HG02763 (cell line): ENCODE results near the gene RBM14.
"Not testable (repeated sequence)": the region's sequence is repeated elsewhere in the genome, so short reads cannot be mapped to it uniquely, and the experiment has no call there.

Experiments used
- ATAC-seq: cut with Tn5 transposase; IDR thresholded peaks from one replicate; pipeline ENCODE4 v1.9.1; 2021; ENCODE audit warnings: mild to moderate bottlenecking, moderate library complexity; ENCODE audit not compliant: unreplicated experiment

The RBM14 gene, protein sequence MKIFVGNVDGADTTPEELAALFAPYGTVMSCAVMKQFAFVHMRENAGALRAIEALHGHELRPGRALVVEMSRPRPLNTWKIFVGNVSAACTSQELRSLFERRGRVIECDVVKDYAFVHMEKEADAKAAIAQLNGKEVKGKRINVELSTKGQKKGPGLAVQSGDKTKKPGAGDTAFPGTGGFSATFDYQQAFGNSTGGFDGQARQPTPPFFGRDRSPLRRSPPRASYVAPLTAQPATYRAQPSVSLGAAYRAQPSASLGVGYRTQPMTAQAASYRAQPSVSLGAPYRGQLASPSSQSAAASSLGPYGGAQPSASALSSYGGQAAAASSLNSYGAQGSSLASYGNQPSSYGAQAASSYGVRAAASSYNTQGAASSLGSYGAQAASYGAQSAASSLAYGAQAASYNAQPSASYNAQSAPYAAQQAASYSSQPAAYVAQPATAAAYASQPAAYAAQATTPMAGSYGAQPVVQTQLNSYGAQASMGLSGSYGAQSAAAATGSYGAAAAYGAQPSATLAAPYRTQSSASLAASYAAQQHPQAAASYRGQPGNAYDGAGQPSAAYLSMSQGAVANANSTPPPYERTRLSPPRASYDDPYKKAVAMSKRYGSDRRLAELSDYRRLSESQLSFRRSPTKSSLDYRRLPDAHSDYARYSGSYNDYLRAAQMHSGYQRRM

DNA sequence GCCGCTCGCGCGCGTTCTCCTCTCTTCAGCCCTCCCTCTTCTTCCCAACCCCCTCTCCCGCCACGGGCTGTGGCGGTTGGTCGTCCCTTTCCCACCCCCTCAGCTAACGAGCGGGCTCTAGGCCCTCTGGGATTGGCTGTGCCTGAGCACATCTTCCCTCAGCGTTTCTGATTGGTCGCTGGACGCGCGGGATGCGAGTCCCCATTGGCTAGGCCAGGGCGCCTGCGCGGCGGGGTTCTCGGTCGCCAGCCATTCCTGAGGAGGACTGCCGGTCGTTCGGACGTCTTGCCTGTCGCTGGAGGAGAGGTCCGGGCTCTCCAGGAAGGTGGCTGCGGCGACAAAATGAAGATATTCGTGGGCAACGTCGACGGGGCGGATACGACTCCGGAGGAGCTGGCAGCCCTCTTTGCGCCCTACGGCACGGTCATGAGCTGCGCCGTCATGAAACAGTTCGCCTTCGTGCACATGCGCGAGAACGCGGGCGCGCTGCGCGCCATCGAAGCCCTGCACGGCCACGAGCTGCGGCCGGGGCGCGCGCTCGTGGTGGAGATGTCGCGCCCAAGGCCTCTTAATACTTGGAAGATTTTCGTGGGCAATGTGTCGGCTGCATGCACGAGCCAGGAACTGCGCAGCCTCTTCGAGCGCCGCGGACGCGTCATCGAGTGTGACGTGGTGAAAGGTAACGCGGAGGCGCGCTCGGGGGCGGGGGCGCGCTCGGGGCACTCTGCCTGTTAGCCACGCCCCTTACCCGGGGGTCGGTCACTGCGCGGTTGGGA is at the start of gene RBM14:
Gene RBM14, plus strand, starts transcription at position 252 of the 776 bp plus-strand sequence. Its CDS starts 91 bp downstream, at position 343.
- peak; percentile 91 for ATAC-seq

DNA sequence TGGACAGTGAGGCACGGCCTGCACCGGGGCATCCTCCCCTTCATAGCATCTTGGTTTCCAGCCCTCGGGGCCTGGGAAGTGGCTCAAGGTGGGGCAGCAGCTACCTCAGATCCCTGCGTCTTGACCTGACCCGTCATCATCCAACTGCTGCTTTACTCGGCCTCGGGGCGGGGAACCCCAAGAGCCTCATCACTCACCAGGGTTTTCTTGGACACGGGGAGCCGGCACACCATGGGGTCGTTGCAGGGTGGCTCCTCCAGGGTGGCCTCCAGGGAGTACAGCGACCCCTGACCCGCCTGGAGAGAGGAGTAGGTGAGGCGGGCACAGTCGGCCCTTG is 48.7 kb upstream of the RBM14 start:
- no peak for ATAC-seq

DNA sequence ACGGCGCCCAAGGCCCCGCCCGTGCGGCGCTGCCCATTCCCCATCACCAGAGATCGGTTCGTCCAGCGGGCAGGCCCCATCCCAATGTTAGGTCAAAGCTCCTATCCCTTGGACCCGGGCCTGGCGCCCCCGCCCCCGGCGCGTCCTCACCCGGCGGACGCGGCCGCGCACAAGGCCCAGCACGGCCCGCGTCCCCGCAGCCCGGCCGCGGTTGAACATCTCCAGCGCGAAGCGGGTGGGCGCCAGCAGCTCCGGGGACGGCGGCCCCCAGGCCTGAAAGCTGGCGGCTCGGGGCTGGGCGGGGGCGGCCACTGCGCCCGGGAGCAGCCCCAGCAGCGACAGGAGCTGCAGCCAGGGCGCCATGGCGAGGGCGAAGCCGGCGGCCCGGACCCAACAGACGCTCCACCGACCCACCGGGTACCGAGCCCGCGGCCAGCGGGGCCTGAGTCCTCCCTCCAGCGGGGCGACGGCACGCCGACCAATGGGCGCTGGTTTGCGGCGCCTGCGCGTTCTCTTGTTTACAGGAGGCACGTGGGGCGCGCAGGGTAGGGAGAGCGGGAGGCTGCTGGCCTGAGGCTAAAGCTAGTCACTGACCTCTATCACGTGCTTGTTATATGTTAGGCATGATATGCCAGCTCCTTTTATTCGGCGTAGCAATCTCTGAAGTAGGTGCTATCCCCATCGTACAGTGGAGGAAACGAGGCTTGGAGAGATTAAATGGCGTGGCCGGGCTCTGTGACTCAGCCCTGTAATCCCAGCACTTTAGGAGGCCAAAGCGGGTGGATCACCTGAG is 48.1 kb upstream of the RBM14 start, which contains the start of gene CTSF:
Gene CTSF, minus strand, starts transcription at position 483 of the 793 bp plus-strand sequence. Its CDS starts 120 bp downstream, at position 363.
- ATAC-seq = no peak

DNA sequence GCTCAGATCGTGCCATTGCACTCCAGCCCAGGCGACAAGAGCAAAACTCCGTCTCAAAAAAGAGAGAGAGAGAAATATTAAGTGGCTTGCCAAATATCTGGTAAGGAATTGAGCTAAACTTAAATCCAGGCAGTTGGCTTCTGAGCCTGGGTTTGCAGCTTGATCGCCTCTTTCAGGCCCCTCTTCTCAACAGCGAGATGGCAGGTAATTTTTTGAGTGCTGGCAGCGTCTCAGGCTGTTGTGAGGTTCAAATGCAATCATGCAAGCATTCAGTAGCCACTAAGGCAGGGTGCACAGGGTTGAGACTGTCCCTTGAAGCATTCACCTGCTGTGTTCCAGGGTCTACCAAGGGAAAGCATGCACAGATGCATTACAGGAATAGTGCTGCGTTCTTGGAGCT is 47.4 kb upstream of the RBM14 start:
- no peak for ATAC-seq

DNA sequence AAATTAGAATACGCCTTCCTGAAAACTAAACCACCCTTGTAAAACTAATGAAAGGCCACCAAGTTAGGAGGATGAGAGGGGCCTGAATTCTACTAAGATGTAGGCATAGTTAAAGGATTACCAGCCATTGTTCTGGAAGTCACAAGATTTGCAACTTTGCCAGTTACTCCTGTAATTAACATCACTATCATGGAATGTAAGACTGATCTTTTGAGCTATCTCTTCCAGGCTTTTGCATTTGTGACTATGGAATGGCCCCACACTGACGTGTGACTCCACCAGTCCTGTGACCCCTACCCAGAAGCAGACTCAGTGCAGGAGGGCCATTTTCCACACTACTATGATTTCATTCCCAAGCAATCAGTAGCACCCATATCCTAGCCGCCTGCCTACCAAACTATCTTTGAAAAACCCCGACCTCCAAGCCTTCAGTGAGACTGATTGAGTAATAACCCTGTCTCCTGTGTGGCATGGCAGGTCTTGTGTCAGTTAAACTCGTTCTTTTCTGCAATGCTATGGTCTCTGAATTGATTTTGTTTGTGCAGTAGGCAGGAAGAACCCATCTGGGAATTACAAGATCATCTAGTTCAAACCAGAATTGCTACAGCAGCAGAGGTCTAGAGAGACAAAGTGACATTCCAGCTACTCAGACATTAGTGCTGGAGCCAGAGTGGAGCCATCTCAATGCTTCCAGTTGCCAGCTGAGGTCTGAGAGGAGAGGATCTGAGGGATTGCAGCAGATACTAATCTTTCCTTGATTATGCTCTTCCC is 46.2 kb upstream of the RBM14 start:
- no peak for ATAC-seq

DNA sequence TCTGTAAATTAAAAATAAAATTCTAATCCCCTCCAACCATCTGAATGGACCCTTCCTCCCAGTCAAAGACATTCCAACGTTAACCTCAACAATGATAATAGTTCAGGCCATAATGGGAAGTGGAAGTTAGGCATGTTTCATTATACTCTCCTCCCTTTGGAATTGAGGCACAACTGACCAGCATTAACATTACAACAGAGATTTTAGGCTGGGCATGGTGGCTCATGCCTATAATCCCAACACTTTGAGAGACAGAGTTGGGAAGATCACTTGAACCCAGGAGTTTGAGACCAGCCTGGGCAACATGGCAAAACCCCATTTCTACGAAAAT is 45.6 kb upstream of the RBM14 start:
- no peak for ATAC-seq

DNA sequence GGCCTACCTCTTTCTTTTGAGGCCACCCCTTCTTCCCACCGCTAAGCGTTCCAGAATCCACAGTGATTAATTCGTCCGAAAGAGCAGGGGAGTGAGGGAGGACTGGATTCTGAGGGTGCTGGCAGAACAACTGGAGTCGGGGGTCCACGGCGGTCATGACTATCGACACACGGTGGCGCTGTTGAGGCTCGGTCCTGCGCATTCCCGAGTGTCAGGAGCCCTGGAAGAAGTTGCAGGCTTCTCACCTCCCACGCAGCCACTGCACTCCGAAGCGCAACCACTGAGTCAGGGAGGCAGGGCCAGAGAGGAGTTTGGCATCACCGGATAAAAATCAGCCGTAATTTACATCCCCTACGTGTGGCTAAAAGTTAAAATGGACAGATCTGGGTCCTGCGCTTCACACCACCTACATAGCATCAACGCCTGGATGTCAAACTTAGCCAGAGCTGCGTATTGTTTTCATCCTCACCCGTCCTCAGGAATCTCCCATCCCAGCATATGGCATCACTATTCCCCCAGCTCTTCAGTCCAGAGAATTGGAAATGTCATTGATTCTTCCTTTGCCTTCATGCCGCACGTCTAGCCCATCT is 37.3 kb upstream of the RBM14 start:
- no peak for ATAC-seq

DNA sequence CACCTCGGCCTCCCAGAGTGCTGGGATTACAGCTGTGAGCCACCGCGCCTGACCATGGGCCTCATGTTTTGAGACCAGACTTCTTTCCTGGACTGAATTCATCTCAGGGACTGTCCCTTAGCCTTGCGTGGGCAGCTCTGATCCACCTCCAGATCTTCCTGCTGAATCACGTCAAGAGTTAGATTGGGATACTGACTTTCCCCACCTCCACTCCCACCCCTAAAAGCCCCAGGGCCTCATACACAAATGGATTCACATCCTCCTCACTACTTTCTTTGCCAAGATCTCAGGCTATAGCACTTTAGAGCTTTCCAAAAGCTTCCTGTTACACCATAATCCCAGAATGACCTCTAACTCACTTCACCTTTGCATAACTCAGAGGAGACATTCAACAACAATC is 35.6 kb upstream of the RBM14 start:
- ATAC-seq = no peak

DNA sequence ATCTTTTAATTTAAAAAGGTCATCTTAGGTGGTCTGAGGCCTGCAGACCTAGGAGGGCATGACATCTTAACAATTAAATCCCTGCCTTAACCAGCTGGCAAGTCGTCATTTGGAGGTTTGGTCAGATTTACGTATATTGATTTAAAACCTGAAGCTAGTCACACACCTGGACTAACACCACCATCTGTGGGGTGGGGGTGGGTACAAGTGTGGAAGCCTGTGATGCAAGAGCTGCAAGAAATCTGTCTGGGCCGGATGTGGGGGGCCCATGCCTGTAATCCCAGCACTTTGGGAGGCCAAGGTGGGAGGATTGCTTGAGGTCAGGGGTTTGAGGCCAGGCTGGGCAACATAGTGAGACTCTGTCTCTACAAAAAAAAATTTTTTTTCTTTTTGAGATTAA is 35.2 kb upstream of the RBM14 start:
- no peak for ATAC-seq

DNA sequence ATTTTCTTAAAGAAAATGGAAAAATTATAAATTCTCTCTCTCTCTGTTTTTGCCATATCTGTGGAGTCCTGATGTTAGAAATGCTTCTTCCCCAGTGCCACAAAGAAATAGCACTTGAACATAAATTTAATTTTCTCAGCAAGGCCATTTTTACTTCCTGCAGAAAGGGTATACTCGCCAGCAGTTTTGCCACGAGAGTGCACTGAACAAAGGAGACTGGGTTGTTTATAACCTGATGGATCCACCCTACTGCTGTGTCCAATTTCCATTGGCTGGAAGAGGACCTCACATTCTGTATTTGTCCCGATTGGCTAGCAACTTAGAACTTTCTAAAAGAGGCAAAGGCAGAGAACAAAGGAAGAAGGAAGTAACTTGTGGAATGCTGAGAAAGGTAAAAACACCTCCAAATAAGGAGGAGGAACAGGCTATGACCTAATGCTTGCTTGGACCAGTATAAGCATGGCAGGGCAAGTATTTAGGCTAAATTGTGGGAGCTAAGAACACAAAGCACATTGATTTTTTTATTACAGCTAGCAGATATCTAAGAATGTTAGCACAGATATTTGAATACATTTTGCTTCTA is 33.8 kb upstream of the RBM14 start:
- ATAC-seq = not testable (repeated sequence)

DNA sequence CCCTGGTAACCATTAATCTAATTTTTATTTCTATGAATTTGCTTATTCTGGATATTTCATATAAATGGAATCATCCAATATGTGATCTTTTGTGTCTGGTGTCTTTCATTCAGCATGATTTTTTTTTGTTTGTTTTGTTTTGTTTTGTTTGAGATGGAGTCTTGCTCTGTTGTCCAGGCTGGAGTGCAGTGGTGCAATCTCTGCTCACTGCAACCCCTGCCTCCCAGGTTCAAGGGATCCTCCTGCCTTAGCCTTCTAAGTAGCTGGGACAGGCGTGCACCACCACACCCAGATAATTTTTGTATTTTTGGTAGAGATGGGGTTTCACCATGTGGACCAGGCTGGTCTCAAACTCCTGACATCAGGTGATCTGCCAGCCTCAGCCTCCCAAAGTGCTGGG is 31.0 kb upstream of the RBM14 start:
- not testable (repeated sequence) for ATAC-seq

DNA sequence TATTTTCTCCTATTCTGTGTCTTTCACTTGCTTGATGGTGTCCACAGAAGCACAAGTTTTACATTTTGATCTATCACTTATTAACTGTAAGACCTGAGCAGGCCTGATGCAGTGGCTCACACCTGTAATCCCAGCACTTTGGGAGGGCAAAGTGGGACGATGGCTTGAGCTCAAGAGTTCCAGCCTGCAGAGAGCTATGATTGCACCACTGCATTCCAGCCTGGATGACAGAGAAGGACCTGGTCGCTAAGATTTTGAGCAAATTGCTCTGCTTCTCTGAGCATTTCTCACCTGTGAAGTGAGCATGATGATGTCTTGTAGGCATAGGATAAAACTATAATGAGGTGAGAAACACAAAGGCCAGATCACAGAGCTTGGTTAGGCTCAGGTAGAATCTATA is 30.3 kb upstream of the RBM14 start:
- no peak for ATAC-seq

DNA sequence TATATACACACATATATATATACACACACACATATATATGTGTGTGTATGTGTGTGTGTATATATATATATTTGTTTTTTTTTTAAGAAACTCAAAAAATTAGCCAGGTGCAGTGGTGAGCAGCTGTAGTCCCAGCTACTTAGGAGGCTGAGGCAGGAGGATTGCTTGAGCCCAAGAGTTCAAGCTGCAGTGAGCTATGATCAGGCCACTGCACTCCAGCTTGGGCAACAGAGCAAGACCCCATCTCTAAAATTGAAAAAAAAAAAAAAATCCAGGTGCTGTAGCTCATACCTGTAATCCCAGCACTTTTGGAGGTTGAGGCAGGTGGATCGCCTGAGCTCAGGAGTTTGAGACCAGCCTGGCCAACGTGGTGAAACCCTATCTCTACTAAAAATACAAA is 27.1 kb upstream of the RBM14 start:
- not testable (repeated sequence) for ATAC-seq

DNA sequence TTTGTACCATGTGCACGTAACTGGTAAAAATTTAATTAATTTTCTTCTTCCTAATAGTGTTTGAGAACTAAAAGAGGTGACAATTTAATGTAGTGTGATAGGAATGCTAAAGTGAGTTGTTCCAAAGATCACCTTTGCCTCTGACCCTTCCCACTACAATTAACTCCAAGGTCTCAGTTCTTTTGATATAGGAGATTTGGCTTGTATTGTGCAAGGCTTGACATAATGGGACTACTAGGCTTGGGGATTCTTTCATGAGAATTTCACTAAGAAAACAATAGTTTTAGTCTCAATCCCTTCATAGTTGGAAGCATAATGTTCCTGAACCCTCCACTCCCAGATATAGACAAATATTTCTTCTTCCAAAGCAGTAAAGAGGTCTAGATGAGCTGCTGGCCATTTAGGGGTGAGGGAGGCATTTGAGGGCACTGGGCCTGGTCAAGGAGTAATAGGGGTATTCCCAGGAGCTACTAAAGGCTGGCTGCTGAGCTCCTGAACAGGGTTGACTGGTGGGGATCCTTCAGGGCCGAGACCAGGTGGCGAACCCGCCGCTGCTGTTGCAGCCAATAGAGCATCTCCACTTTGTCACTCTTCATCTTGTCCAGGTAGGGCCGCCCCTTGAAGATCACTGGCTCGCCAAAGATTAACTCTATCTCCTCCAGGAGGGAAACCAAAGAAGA is 26.3 kb upstream of the RBM14 start:
- no peak for ATAC-seq

DNA sequence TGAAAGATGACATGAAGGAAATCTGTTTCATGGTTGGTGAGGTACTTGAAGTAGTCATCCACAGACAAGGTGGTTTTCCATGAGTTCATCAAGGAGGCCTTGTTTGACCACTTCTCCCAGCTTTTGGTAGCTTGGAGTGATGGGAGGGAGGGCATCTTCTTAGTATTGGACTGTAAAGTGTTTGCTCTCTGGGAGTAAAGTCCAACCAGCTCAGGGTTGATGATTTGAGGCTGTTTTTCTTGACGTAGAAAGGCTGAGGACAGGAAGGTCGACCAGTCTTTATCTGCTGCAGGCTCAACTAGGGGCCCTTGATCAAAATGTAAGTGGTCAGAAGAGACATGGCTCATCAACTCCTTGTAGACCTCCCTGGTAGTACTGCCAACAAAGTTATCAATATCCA is 25.3 kb upstream of the RBM14 start:
- no peak for ATAC-seq

DNA sequence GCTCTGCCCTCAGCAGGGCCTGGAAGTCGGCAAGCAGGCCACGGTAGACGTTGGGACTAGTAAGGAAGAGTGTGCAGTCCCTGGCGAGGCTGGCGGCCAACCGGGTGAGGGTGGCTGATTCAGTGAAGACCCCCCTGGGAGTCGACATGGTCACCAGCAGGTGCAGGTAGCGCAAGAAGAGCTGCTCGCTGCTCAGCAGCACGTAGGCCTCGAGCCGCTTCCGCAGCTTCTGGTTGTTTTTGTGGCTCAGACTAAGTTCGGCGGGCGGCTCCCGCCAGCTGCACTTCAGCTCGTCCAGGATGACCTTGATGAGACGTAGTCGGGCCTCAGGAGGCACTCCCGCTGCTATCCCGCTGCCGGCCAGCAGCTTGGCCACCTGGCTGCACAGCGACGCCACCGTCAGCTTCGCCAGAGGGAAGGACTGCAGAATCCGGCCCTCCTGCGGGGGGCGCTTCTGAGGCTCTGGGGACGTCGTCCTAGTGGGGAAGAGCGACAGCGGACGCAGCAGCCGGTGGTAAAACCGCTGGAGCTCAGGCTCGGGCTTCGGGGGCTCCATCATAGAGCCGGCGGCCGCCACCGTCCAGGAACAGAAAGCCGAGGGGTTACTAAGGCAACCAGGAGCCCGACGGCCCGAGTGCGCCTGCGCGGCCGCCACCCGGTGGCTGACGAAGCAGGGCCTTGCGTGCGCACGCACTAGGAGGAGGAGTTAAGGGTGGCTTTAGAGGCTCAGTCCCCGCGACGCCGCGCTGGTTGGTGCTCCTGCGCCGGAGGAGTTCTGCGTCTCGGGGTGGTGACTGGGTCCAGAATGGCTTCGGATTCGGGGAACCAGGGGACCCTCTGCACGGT is 23.8 kb upstream of the RBM14 start, which contains the start of the genes CCDC87 and CCS:
Gene CCDC87, minus strand, starts transcription at position 607 of the 846 bp plus-strand sequence. Its CDS starts 48 bp downstream, at position 559.
Gene CCS, plus strand, starts transcription at position 729 of the 846 bp plus-strand sequence. Its CDS starts 77 bp downstream, at position 806.
- peak; percentile 95 for ATAC-seq

DNA sequence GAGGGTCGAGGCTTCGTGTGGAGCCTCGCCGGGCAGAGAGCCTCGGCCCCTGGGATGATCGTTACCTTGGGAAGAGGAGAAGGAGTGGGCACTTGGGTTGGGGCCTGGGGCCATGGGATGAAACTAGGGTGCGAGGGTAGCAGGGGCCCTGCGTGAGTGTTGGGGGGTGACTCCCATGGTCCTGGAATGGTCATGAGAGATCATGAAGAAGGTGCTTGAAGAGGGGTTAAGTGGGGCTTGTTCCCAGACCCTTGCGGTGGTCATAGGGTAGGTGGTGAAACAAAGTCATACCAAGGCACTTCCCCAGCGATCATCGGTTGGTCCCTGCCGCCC is 23.2 kb upstream of the RBM14 start:
- ATAC-seq = peak; percentile 13

DNA sequence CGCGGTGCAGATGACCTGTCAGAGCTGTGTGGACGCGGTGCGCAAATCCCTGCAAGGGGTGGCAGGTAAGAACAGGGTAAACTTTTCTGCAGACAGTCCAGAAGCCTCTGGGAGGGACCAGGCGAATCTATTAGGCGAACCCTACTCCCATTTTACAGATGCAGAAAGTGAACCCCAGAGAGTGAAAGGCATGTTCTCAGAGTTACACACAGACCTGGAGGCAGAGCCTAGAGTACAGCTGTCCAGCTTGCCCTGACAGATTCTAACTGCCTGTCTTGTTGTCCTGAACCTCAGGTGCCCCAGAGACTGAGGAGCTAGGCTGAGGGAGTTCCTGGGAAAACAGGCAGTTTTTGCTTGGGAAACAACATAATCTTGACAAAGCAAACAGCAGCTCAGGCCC is 22.8 kb upstream of the RBM14 start:
- ATAC-seq = no peak
